Natural killer cell (primary cell): ENCODE results near the gene BTN1A1. TPM values are rescaled to one million over a fixed set of nuclear protein-coding genes. Genes with fewer than 3 reads are reported as not detected.
"Not testable (repeated sequence)": the region's sequence is repeated elsewhere in the genome, so short reads cannot be mapped to it uniquely, and the experiment has no call there.

Source experiments
- ATAC-seq, 3 donors: fragments of 150-1000 bp in 2 of 3; fragments of 200-7000 bp in 1 of 3; cut with Tn5 transposase; 1 replicate in 1 of 3; 2 replicates in 2 of 3; pipeline ENCODE4 v1.10.0; 2021; ENCODE audit warnings: mild to moderate bottlenecking in 2 of 3, moderate library complexity in 2 of 3
- DNase-seq, 2 donors: peaks; one replicate each; pipeline versions ENCODE4 v3.0.0 to v3.0.0-alpha.2; 2013 to 2021; ENCODE audit warnings: mixed read lengths in 1 of 2
- H3K27ac ChIP-seq: one replicate; pipeline ENCODE4 v1.5.1; 2013; ENCODE audit warnings: mild to moderate bottlenecking, low read length
- H3K27me3 ChIP-seq: one replicate; pipeline ENCODE4 v1.6.1; 2013; ENCODE audit warnings: low read length; ENCODE audit not compliant: control insufficient read depth, insufficient read depth
- H3K36me3 ChIP-seq: one replicate; pipeline ENCODE4 v1.6.1; 2013; ENCODE audit warnings: low read length; ENCODE audit not compliant: control insufficient read depth, insufficient read depth
- H3K4me1 ChIP-seq: one replicate; pipeline ENCODE4 v1.6.1; 2013; ENCODE audit warnings: low read length; ENCODE audit not compliant: control insufficient read depth, insufficient read depth
- H3K4me3 ChIP-seq: one replicate; pipeline ENCODE4 v1.5.1; 2013; ENCODE audit warnings: low read length
- H3K9me3 ChIP-seq: one replicate; pipeline ENCODE4 v1.6.1; 2013; ENCODE audit warnings: low read length; ENCODE audit not compliant: control insufficient read depth, insufficient read depth
- H3K27ac Mint-ChIP-seq, 2 donors: one replicate each; pipeline ENCODE4 v1.8.0; 2022; ENCODE audit warnings: mild to moderate bottlenecking in 2 of 2, mixed read lengths in 2 of 2, moderate library complexity in 1 of 2
- H3K27me3 Mint-ChIP-seq, 2 donors: one replicate each; pipeline ENCODE4 v1.8.0; 2022; ENCODE audit warnings: low read depth in 2 of 2, mixed read lengths in 2 of 2
- H3K36me3 Mint-ChIP-seq: one replicate; pipeline ENCODE4 v1.8.0; 2022; ENCODE audit warnings: mixed read lengths
- H3K4me1 Mint-ChIP-seq, 2 donors: one replicate each; pipeline ENCODE4 v1.8.0; 2022; ENCODE audit warnings: mixed read lengths in 2 of 2
- H3K4me3 Mint-ChIP-seq: one replicate; pipeline ENCODE4 v1.8.0; 2022; ENCODE audit warnings: mild to moderate bottlenecking, moderate library complexity, mixed read lengths
- H3K9me3 Mint-ChIP-seq, 2 donors: one replicate each; pipeline ENCODE4 v1.8.0; 2022; ENCODE audit warnings: mixed read lengths in 2 of 2
- CTCF ChIP-seq: fragments of 200-600 bp; IDR thresholded peaks from one replicate; pipeline ENCODE4 v1.8.0; 2022; ENCODE audit warnings: antibody characterized with exemption
- WGBS: methylation state at CpG from one replicate; pipeline ENCODE4 v1.1.7; 2013; ENCODE audit warnings: missing lambda C conversion rate; ENCODE audit not compliant: insufficient coverage; 5-methylcytosine and 5-hydroxymethylcytosine counted together
- intact Hi-C: fragments of 100-400 bp; cut with micrococcal nuclease; formaldehyde crosslinking; loops from one replicate; pipeline ENCODE4 v1.14.2; 2022
- total RNA-seq, 4 donors: library from RNA; stranded (reverse); fragments of 120-200 nt in 1 of 4; gene quantifications; one replicate each; pipeline versions ENCODE4 v1.2.3 to v1.2.4, GENCODE V29; 2013 to 2022

The BTN1A1 gene
- total RNA-seq, 3 donors from 2014 or later (not counting 1 experiment from before 2014, with no cell fraction given) = not detected

- Mint-ChIP-seq H3K9me3 (no peaks in the 10 kb centered on the region), H3K4me3 (no peak overlapping the region), H3K4me1 (no peaks in the 10 kb centered on the region), H3K36me3 (no peaks in the 10 kb centered on the region), H3K27ac (no peak overlapping the region), H3K27me3 (peaks cover 14 to 28% of the 10 kb centered on the region in 2 donors)
- H3K4me1 ChIP-seq = no peaks in the 10 kb centered on the region
- intact Hi-C loops = no loop called here
- WGBS = 78% methylated on average over 3 of the region's 3 CpGs
- H3K36me3 ChIP-seq = no peaks in the 10 kb centered on the region
- ATAC-seq (no peak), DNase-seq (no peak)
- no peak overlapping the region for H3K4me3 ChIP-seq
- TF ChIP-seq CTCF = no peak
- H3K27ac ChIP-seq = no peak overlapping the region
- H3K27me3 ChIP-seq = peaks cover 9% of the 10 kb centered on the region
- H3K9me3 ChIP-seq = no peaks in the 10 kb centered on the region
Measured at GRCh38 chr6:26507658-26508057, 7.6 kb downstream of the BTN1A1 start.

- H3K27ac Mint-ChIP-seq, H3K4me1 Mint-ChIP-seq, H3K27me3 Mint-ChIP-seq, H3K36me3 Mint-ChIP-seq, ATAC-seq, H3K4me1 ChIP-seq, H3K9me3 ChIP-seq, H3K9me3 Mint-ChIP-seq, H3K4me3 Mint-ChIP-seq, H3K4me3 ChIP-seq, H3K27me3 ChIP-seq, intact Hi-C loops, H3K27ac ChIP-seq, DNase-seq, H3K36me3 ChIP-seq: not testable (repeated sequence)
- WGBS = 93% methylated on average over 6 of the region's 8 CpGs
Measured at GRCh38 chr6:26511033-26511432, 10.9 kb downstream of the BTN1A1 start.

GRCh38 chr6:26514984-26515383 is 14.9 kb downstream of the BTN1A1 start:
- H3K27ac ChIP-seq = no peak overlapping the region
- no peaks in the 10 kb centered on the region for H3K9me3 ChIP-seq
- H3K27me3 Mint-ChIP-seq = no peaks in the 10 kb centered on the region
- peaks cover 0 to under 1% of the 10 kb centered on the region in 2 donors for H3K4me1 Mint-ChIP-seq
- no peak overlapping the region for H3K27ac Mint-ChIP-seq
- no peaks in the 10 kb centered on the region for H3K9me3 Mint-ChIP-seq
- H3K36me3 Mint-ChIP-seq = no peaks in the 10 kb centered on the region
- H3K36me3 ChIP-seq = no peaks in the 10 kb centered on the region
- H3K4me3 Mint-ChIP-seq = no peak overlapping the region
- 95% methylated on average over 2 of the region's 2 CpGs for WGBS
- H3K4me1 ChIP-seq = peaks cover under 1% of the 10 kb centered on the region
- no peak for DNase-seq
- intact Hi-C loops = no loop called here
- ATAC-seq = no peak
- no peaks in the 10 kb centered on the region for H3K27me3 ChIP-seq
- no peak overlapping the region for H3K4me3 ChIP-seq
- no peak for TF ChIP-seq CTCF

- Histone ChIP-seq H3K27ac (no peak overlapping the region), H3K9me3 (no peaks in the 10 kb centered on the region), H3K4me1 (peaks cover 6% of the 10 kb centered on the region), H3K4me3 (no peak overlapping the region), H3K27me3 (no peaks in the 10 kb centered on the region), H3K36me3 (no peaks in the 10 kb centered on the region)
- no peak for TF ChIP-seq CTCF
- H3K9me3 Mint-ChIP-seq = no peaks in the 10 kb centered on the region
- ATAC-seq (no peak), DNase-seq (no peak)
- 94% methylated on average over 8 of the region's 9 CpGs for WGBS
- intact Hi-C loops = no loop called here
- no peak overlapping the region for H3K27ac Mint-ChIP-seq
- H3K4me1 Mint-ChIP-seq = peaks cover 13 to 18% of the 10 kb centered on the region in 2 donors
- no peak overlapping the region for H3K4me3 Mint-ChIP-seq
- peaks cover 5% of the 10 kb centered on the region for H3K36me3 Mint-ChIP-seq
- no peaks in the 10 kb centered on the region for H3K27me3 Mint-ChIP-seq
Measured at GRCh38 chr6:26516481-26517427, 16.7 kb downstream of the BTN1A1 start.
